Measurements from ENCODE around the gene DCAF12L2.

GRCh38 chrX:126165401-126165720 is 728 bp downstream of the DCAF12L2 start:
- no peak for TF ChIP-seq CTCF (IDR thresholded peaks at IDR 0.05)
- no peak for TF ChIP-seq FOXP4 (CRISPR knock-in tag; IDR thresholded peaks at IDR 0.05)
- TF ChIP-seq NR2C2 (CRISPR knock-in tag; IDR thresholded peaks at IDR 0.05): no peak
- TF ChIP-seq PRDM15 (CRISPR knock-in tag; IDR thresholded peaks at IDR 0.05): no peak
- no peak for TF ChIP-seq TEAD1 (CRISPR knock-in tag; IDR thresholded peaks at IDR 0.05)

All from WTC11 (cell line).